Measurements from ENCODE around the gene RAD9B. TPM values are rescaled to one million over a fixed set of nuclear protein-coding genes. Genes with fewer than 3 reads are reported as not detected.

RAD9B gene
- total RNA-seq, 1 donor from 2014 or later = 0.29 TPM

GRCh38 chr12:110550981-110551380, 48.9 kb downstream of the RAD9B start:
- DNase-seq (ENCODE audit: extremely low read depth, low read depth, low spot score) = no peak

Other genes with a start within 250 kb of the RAD9B start
- gene ATP2A2, start 221.1 kb upstream of the RAD9B start, total RNA-seq = 147 and 176 TPM in 2 replicates
- 41.5 and 67.1 TPM in 2 replicates for gene ANAPC7, start 98.6 kb upstream of the RAD9B start, total RNA-seq
- 667 and 1,344 TPM in 2 replicates for gene ARPC3, start 52.0 kb upstream of the RAD9B start, total RNA-seq
- 11.3 and 20.1 TPM in 2 replicates for gene GPN3, start 34.1 kb upstream of the RAD9B start, total RNA-seq
- 7.1 and 10.7 TPM in 2 replicates for gene FAM216A, start 33.5 kb upstream of the RAD9B start, total RNA-seq
- gene VPS29, start 220 bp upstream of the RAD9B start, total RNA-seq = 102 and 129 TPM in 2 replicates
- gene PPTC7, start 81.0 kb downstream of the RAD9B start, total RNA-seq = 11.0 and 11.4 TPM in 2 replicates
- 34.6 and 42.7 TPM in 2 replicates for gene TCTN1, start 111.8 kb downstream of the RAD9B start, total RNA-seq
- 0.58 and 1.9 TPM in 2 replicates for gene HVCN1, start 186.8 kb downstream of the RAD9B start, total RNA-seq
- 77.5 and 90.4 TPM in 2 replicates for gene PPP1CC, start 240.6 kb downstream of the RAD9B start, total RNA-seq